ENCODE data around the gene CLK2. TPM values are rescaled to one million over a fixed set of nuclear protein-coding genes. Genes with fewer than 3 reads are reported as not detected.

CLK2 gene
- total RNA-seq, 2 donors from 2014 or later, result 9.8 to 16.4 TPM

GRCh38 chr1:155254228-155254713 lies 19.0 kb downstream of the CLK2 start:
- H3K27ac ChIP-seq, result peak overlapping the region; percentile 97
- no peak for DNase-seq (ENCODE audit: low spot score)
- peaks cover 0 to 44% of the 10 kb centered on the region in 2 donors for H3K4me1 ChIP-seq

GRCh38 chr1:155253797-155254196 lies 19.5 kb downstream of the CLK2 start:
- H3K4me1 ChIP-seq, result peaks cover 0 to 44% of the 10 kb centered on the region in 2 donors
- H3K27ac ChIP-seq, result peak overlapping the region in 1 of 2 donors; percentile 97
- no peaks in the 10 kb centered on the region for H3K9me3 ChIP-seq
- no peak for DNase-seq (ENCODE audit: low spot score)
- no peak for TF ChIP-seq CTCF (IDR thresholded peaks at IDR 0.05)
- peak overlapping the region in 1 of 2 donors; percentile 91 for H3K4me3 ChIP-seq
- H3K27me3 ChIP-seq, result no peaks in the 10 kb centered on the region
- H3K36me3 ChIP-seq, result peaks cover 17% of the 10 kb centered on the region

More at GRCh38 chr1:155254228-155254713, 19.0 kb downstream of the CLK2 start:
- no peak for TF ChIP-seq CTCF (IDR thresholded peaks at IDR 0.05)
- Histone ChIP-seq H3K27me3 (no peaks in the 10 kb centered on the region), H3K36me3 (peaks cover 17% of the 10 kb centered on the region), H3K9me3 (no peaks in the 10 kb centered on the region), H3K4me3 (peak overlapping the region; percentile 91 to 94)

- no peak for TF ChIP-seq CTCF (IDR thresholded peaks at IDR 0.05)
- Histone ChIP-seq H3K4me3 (no peak overlapping the region), H3K36me3 (peaks cover 14% of the 10 kb centered on the region), H3K27ac (no peak overlapping the region), H3K9me3 (no peaks in the 10 kb centered on the region), H3K4me1 (peaks cover 0 to 44% of the 10 kb centered on the region in 2 donors), H3K27me3 (no peaks in the 10 kb centered on the region)
- no peak for DNase-seq (ENCODE audit: low spot score)
Measured at GRCh38 chr1:155253208-155253607, 20.1 kb downstream of the CLK2 start.

GRCh38 chr1:155251566-155251965 lies 21.7 kb downstream of the CLK2 start:
- no peak for TF ChIP-seq CTCF (IDR thresholded peaks at IDR 0.05)
- H3K4me3 ChIP-seq, result no peak overlapping the region
- peaks cover 9% of the 10 kb centered on the region for H3K36me3 ChIP-seq
- no peaks in the 10 kb centered on the region for H3K27me3 ChIP-seq
- no peak overlapping the region for H3K27ac ChIP-seq
- no peak for DNase-seq (ENCODE audit: low spot score)
- peaks cover 0 to 44% of the 10 kb centered on the region in 2 donors for H3K4me1 ChIP-seq
- no peaks in the 10 kb centered on the region for H3K9me3 ChIP-seq

GRCh38 chr1:155250633-155251449 lies 22.5 kb downstream of the CLK2 start:
- Histone ChIP-seq H3K27me3 (no peaks in the 10 kb centered on the region), H3K9me3 (no peaks in the 10 kb centered on the region), H3K4me1 (peaks cover 0 to 37% of the 10 kb centered on the region in 2 donors), H3K4me3 (peak overlapping the region; percentile 12 to 37), H3K36me3 (peaks cover 9% of the 10 kb centered on the region), H3K27ac (peak overlapping the region; percentile 37 to 49)
- peak; percentile 91 for DNase-seq (ENCODE audit: low spot score)
- peak; percentile 99 to 100 for TF ChIP-seq CTCF (IDR thresholded peaks at IDR 0.05)
